ENCODE results near the gene IL2RG.

The IL2RG gene

GRCh38 chrX:71068044-71068918 is 43.1 kb downstream of the IL2RG start, which contains the start of gene SNX12:
SNX12 (minus strand) TSS chrX:71068334; CDS start chrX:71068306, 28 bp downstream.
- peak; percentile 68 to 81 for DNase-seq (ENCODE audit: low read depth in 2 of 2)

- no peak for DNase-seq (ENCODE audit: low read depth in 2 of 2)
Observed at GRCh38 chrX:71067712-71068043, 43.7 kb downstream of the IL2RG start.

- no peak for DNase-seq (ENCODE audit: low read depth in 2 of 2)
Observed at GRCh38 chrX:71067089-71067488, 44.3 kb downstream of the IL2RG start.

DNA sequence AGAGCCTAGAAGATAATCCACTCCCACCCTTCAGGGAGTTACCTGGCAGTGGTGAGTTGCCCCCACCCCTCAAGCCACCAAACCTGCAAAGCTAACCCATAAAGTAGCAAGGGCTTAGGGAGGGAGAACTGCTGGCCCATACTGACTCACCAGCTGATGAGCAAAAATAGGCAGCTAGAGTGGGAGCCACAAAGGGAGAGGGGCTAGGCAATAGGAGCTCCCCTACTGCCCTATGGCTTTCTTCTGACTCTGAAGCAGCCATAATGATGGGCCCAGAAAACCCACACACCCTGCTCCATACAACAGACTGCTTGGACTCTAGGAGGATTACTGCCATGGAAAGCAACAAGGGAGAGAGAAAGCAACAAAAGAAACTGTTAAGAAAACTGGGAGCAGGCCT is 51.2 kb downstream of the IL2RG start:
- DNase-seq (ENCODE audit: low read depth in 2 of 2) = no peak

- no peak for DNase-seq (ENCODE audit: low read depth in 2 of 2)
Observed at GRCh38 chrX:71057848-71058530, 53.4 kb downstream of the IL2RG start.
